ENCODE data around the gene CCDC102A. TPM values are rescaled to one million over a fixed set of nuclear protein-coding genes. Genes with fewer than 3 reads are reported as not detected.

Gene CCDC102A
- polyA plus RNA-seq, 3 donors = not detected

GRCh38 chr16:57483725-57484514, 52.5 kb downstream of the CCDC102A start:
- Histone ChIP-seq H4K20me1 (ENCODE audit: insufficient read depth, low read length) (no peaks in the 10 kb centered on the region), H3K4me2 (replicated peaks; ENCODE audit: extremely low read depth, low read length, poor library complexity, severe bottlenecking) (no peak overlapping the region), H3K4me3 (replicated peaks in 1 of 3; ENCODE audit: low read depth in 2 of 3, low read length in 3 of 3) (no peak overlapping the region), H3K36me3 (replicated peaks in 1 of 2; ENCODE audit: control insufficient read depth in 1 of 2, insufficient read depth in 2 of 2, low read length in 2 of 2) (no peaks in the 10 kb centered on the region), H3K4me1 (ENCODE audit: control insufficient read depth in 1 of 2, insufficient read depth in 2 of 2, low read length in 2 of 2) (peaks cover 18 to 22% of the 10 kb centered on the region in 2 donors), H3K9ac (ENCODE audit: insufficient read depth, low read length, poor library complexity, severe bottlenecking) (no peak overlapping the region), H3K27ac (ENCODE audit: low read depth in 1 of 2, low read length in 2 of 2) (no peak overlapping the region), H3K79me2 (ENCODE audit: insufficient read depth, low read length) (no peaks in the 10 kb centered on the region), H3K9me3 (replicated peaks in 1 of 2; ENCODE audit: control insufficient read depth in 1 of 2, insufficient read depth in 1 of 2, low read length in 2 of 2) (no peaks in the 10 kb centered on the region), H3K27me3 (ENCODE audit: control insufficient read depth in 2 of 2, insufficient read depth in 2 of 2, low read length in 2 of 2) (peaks cover 0 to 21% of the 10 kb centered on the region in 2 donors), H2AFZ (ENCODE audit: insufficient read depth, low read depth, low read length, poor library complexity, severe bottlenecking) (no peak overlapping the region)
- no peak for TF ChIP-seq CTCF (IDR thresholded peaks at IDR 0.05)
- Mint-ChIP-seq H3K4me3 (no peak overlapping the region), H3K36me3 (peaks cover 0 to 1% of the 10 kb centered on the region in 2 donors), H3K9me3 (peaks cover 0 to 3% (median 2%) of the 10 kb centered on the region in 7 donors), H3K4me1 (peaks cover 16% of the 10 kb centered on the region), H3K27me3 (ENCODE audit: low read depth in 3 of 3) (peaks cover 22 to 38% (median 26%) of the 10 kb centered on the region in 3 donors), H3K27ac (no peak overlapping the region)
- DNase-seq = no peak
- intact Hi-C loops (cut with micrococcal nuclease) = no loop called here
- whole genome bisulfite sequencing (ENCODE audit: insufficient coverage) = 95% methylated on average over 13 of the region's 19 CpGs

GRCh38 chr16:57482845-57483545, 53.4 kb downstream of the CCDC102A start:
- no peak for TF ChIP-seq CTCF (IDR thresholded peaks at IDR 0.05)
- intact Hi-C loops (cut with micrococcal nuclease) = no loop called here
- H3K9me3 ChIP-seq (replicated peaks in 1 of 2; ENCODE audit: control insufficient read depth in 1 of 2, insufficient read depth in 1 of 2, low read length in 2 of 2) = no peaks in the 10 kb centered on the region
- H2AFZ ChIP-seq (ENCODE audit: insufficient read depth, low read depth, low read length, poor library complexity, severe bottlenecking) = no peak overlapping the region
- no peaks in the 10 kb centered on the region for H4K20me1 ChIP-seq (ENCODE audit: insufficient read depth, low read length)
- DNase-seq = no peak
- H3K4me2 ChIP-seq (replicated peaks; ENCODE audit: extremely low read depth, low read length, poor library complexity, severe bottlenecking) = no peak overlapping the region
- no peaks in the 10 kb centered on the region for H3K36me3 ChIP-seq (replicated peaks in 1 of 2; ENCODE audit: control insufficient read depth in 1 of 2, insufficient read depth in 2 of 2, low read length in 2 of 2)
- H3K27ac Mint-ChIP-seq = peak overlapping the region in 1 of 7 donors; percentile 64
- peaks cover 0 to 24% of the 10 kb centered on the region in 2 donors for H3K27me3 ChIP-seq (ENCODE audit: control insufficient read depth in 2 of 2, insufficient read depth in 2 of 2, low read length in 2 of 2)
- no peaks in the 10 kb centered on the region for H3K79me2 ChIP-seq (ENCODE audit: insufficient read depth, low read length)
- no peak overlapping the region for H3K27ac ChIP-seq (ENCODE audit: low read depth in 1 of 2, low read length in 2 of 2)
- no peak overlapping the region for H3K4me3 Mint-ChIP-seq
- H3K27me3 Mint-ChIP-seq (ENCODE audit: low read depth in 3 of 3) = peaks cover 28 to 45% (median 32%) of the 10 kb centered on the region in 3 donors
- no peak overlapping the region for H3K9ac ChIP-seq (ENCODE audit: insufficient read depth, low read length, poor library complexity, severe bottlenecking)
- 100% methylated on average over 5 of the region's 14 CpGs for WGBS (ENCODE audit: insufficient coverage)
- peaks cover 0 to 3% (median 2%) of the 10 kb centered on the region in 7 donors for H3K9me3 Mint-ChIP-seq
- peaks cover 18 to 24% of the 10 kb centered on the region in 2 donors for H3K4me1 ChIP-seq (ENCODE audit: control insufficient read depth in 1 of 2, insufficient read depth in 2 of 2, low read length in 2 of 2)
- peaks cover 21% of the 10 kb centered on the region for H3K4me1 Mint-ChIP-seq
- H3K36me3 Mint-ChIP-seq = peaks cover 0 to 1% of the 10 kb centered on the region in 2 donors
- no peak overlapping the region for H3K4me3 ChIP-seq (replicated peaks in 1 of 3; ENCODE audit: low read depth in 2 of 3, low read length in 3 of 3)
